ENCODE results near the gene ADARB1. TPM values are rescaled to one million over a fixed set of nuclear protein-coding genes. Genes with fewer than 3 reads are reported as not detected.

ADARB1 gene
- total RNA-seq, 2 experiments from 2014 or later = 6.6 to 20.5 TPM

DNA sequence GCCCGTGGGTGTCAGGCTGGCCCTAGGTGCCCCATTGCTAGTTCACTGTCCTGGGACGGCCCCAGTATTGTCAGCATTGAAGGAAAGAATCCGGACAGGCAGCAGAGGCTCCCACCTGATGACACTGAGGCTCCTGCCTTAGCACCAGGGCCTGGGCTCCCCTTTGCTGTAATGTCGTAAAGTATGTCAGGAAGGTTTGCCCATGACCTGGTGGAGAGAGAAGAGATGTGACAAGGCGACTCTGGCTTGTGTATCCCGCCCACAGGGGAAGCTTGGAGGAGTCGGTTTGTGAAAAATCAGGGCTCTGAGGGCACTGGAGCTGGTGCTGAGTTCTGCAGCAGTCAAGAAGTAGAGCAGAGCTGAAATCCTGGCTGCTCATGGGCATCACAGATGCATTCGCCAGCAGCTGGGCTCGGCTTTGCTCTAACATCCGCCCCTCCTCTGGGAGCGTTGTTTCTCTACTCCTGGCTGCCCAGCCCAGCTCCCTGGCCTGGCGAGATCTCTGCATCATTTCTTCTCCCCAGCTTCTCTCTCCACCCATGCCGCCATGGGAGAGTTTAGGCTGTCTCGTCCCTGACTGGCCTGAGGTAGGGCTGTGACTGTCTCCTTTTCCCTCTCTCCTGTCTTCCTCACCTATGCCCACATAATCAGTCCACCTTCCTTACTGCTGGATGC is 74.1 kb downstream of the ADARB1 start:
- H3K4me3 ChIP-seq (ENCODE audit: low read depth, low read length, poor library complexity, severe bottlenecking) = no peak overlapping the region
- H3K79me2 ChIP-seq (ENCODE audit: insufficient read depth, low read depth, low read length) = no peaks in the 10 kb centered on the region
- ChIA-PET POLR2A (no interaction called here), CTCF (ENCODE audit: unreplicated experiment) (no interaction called here)
- peaks cover 15% of the 10 kb centered on the region for H3K4me1 ChIP-seq (ENCODE audit: insufficient read depth, low read length, poor library complexity, severe bottlenecking)
- H2AFZ ChIP-seq (ENCODE audit: low read length) = no peak overlapping the region
- no peaks in the 10 kb centered on the region for H4K20me1 ChIP-seq (ENCODE audit: insufficient read depth, low read length)
- no peak overlapping the region for H3K27ac ChIP-seq (ENCODE audit: low read depth, low read length, poor library complexity, severe bottlenecking)
- intact Hi-C loops (cut with micrococcal nuclease; ENCODE audit: unreplicated experiment) = no loop called here
- no peaks in the 10 kb centered on the region for H3K9me2 ChIP-seq (ENCODE audit: insufficient read depth, low read length)
- H3K4me2 ChIP-seq (ENCODE audit: low read length) = no peak overlapping the region
- H3K36me3 ChIP-seq (ENCODE audit: insufficient read depth, low read length) = no peaks in the 10 kb centered on the region
- TF ChIP-seq, protein P1, sequence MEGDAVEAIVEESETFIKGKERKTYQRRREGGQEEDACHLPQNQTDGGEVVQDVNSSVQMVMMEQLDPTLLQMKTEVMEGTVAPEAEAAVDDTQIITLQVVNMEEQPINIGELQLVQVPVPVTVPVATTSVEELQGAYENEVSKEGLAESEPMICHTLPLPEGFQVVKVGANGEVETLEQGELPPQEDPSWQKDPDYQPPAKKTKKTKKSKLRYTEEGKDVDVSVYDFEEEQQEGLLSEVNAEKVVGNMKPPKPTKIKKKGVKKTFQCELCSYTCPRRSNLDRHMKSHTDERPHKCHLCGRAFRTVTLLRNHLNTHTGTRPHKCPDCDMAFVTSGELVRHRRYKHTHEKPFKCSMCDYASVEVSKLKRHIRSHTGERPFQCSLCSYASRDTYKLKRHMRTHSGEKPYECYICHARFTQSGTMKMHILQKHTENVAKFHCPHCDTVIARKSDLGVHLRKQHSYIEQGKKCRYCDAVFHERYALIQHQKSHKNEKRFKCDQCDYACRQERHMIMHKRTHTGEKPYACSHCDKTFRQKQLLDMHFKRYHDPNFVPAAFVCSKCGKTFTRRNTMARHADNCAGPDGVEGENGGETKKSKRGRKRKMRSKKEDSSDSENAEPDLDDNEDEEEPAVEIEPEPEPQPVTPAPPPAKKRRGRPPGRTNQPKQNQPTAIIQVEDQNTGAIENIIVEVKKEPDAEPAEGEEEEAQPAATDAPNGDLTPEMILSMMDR (conservative IDR thresholded peaks at IDR 0.05; ENCODE audit: low read length) = no peak
- TF ChIP-seq EZH2phosphoT487 (IDR thresholded peaks at IDR 0.05; ENCODE audit: borderline replicate concordance, low read depth, low read length) = no peak
- no TSS peak for BruUV-seq (replicated peaks)
- H3K9me3 ChIP-seq (ENCODE audit: low read length) = no peaks in the 10 kb centered on the region
- DNase-seq (ENCODE audit: low spot score) = no peak

DNA sequence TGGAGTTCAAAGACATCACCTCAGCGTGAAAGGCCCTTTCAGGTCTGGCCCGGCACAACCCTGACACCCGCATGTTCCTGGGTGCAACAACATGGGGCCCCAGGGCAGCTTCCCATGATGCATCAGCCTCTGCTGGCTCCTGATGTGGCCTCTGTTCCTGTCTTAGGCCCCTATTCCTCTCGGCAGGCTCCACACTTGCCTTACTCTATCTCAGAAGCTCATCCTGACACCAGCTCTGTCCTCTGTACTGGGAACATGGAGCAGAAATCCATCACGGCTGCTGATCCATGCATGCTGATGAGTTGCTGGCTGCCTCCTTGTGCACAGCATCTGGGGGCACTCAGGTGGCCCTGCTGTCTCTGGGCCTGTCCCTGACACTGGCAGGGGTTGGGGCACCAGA is 74.6 kb downstream of the ADARB1 start:
- intact Hi-C loops (cut with micrococcal nuclease; ENCODE audit: unreplicated experiment) = no loop called here
- Histone ChIP-seq H3K9me2 (ENCODE audit: insufficient read depth, low read length) (no peaks in the 10 kb centered on the region), H3K4me3 (ENCODE audit: low read depth, low read length, poor library complexity, severe bottlenecking) (no peak overlapping the region), H4K20me1 (ENCODE audit: insufficient read depth, low read length) (no peaks in the 10 kb centered on the region), H3K4me2 (ENCODE audit: low read length) (no peak overlapping the region), H2AFZ (ENCODE audit: low read length) (no peak overlapping the region), H3K4me1 (ENCODE audit: insufficient read depth, low read length, poor library complexity, severe bottlenecking) (peaks cover 21% of the 10 kb centered on the region), H3K9me3 (ENCODE audit: low read length) (no peaks in the 10 kb centered on the region), H3K79me2 (ENCODE audit: insufficient read depth, low read depth, low read length) (no peaks in the 10 kb centered on the region), H3K27ac (ENCODE audit: low read depth, low read length, poor library complexity, severe bottlenecking) (no peak overlapping the region), H3K36me3 (ENCODE audit: insufficient read depth, low read length) (no peaks in the 10 kb centered on the region)
- TF ChIP-seq, protein P1 (conservative IDR thresholded peaks at IDR 0.05; ENCODE audit: low read length) = no peak
- TF ChIP-seq EZH2phosphoT487 (IDR thresholded peaks at IDR 0.05; ENCODE audit: borderline replicate concordance, low read depth, low read length) = no peak
- BruUV-seq (replicated peaks) = no TSS peak
- CTCF ChIA-PET (ENCODE audit: unreplicated experiment) = no interaction called here
- no peak for DNase-seq (ENCODE audit: low spot score)
- POLR2A ChIA-PET = no interaction called here

DNA sequence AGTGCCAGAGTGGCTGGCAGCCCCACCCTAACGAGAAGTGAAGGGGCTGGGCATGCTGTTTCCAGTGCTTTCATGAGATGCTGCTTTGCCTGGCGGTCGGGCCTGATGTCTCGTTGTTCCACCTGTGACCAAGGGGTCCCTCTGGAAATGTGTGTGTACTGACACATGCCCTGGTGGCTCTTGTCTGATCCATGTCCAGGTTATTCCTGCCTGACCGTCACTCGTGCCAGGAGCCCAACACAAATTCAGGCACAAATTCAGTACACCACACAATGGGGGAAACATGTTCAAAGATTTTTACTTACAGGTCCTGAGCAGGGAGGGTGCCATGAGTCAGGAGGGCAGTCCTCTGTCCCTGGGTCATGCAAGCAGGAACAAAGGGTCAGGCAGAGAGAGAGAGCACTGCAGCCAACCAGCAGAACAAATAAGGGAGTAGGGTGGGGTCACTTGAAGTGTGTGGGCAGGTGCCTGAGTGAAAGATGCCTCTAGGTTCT is 76.3 kb downstream of the ADARB1 start:
- H3K79me2 ChIP-seq (ENCODE audit: insufficient read depth, low read depth, low read length) = no peaks in the 10 kb centered on the region
- no peaks in the 10 kb centered on the region for H3K9me3 ChIP-seq (ENCODE audit: low read length)
- ChIA-PET CTCF (ENCODE audit: unreplicated experiment) (no interaction called here), POLR2A (no interaction called here)
- intact Hi-C loops (cut with micrococcal nuclease; ENCODE audit: unreplicated experiment) = loop anchor here (5.0 kb wide), 1 partner anchor 77 kb away; no protein-coding TSS in a partner anchor
- no peaks in the 10 kb centered on the region for H3K36me3 ChIP-seq (ENCODE audit: insufficient read depth, low read length)
- no peak for TF ChIP-seq EZH2phosphoT487 (IDR thresholded peaks at IDR 0.05; ENCODE audit: borderline replicate concordance, low read depth, low read length)
- TF ChIP-seq, protein P1 (conservative IDR thresholded peaks at IDR 0.05; ENCODE audit: low read length) = no peak
- no peak overlapping the region for H3K4me2 ChIP-seq (ENCODE audit: low read length)
- H3K4me1 ChIP-seq (ENCODE audit: insufficient read depth, low read length, poor library complexity, severe bottlenecking) = peaks cover 21% of the 10 kb centered on the region
- no peaks in the 10 kb centered on the region for H3K9me2 ChIP-seq (ENCODE audit: insufficient read depth, low read length)
- no peak overlapping the region for H3K27ac ChIP-seq (ENCODE audit: low read depth, low read length, poor library complexity, severe bottlenecking)
- no TSS peak for BruUV-seq (replicated peaks)
- no peak overlapping the region for H2AFZ ChIP-seq (ENCODE audit: low read length)
- no peaks in the 10 kb centered on the region for H4K20me1 ChIP-seq (ENCODE audit: insufficient read depth, low read length)
- no peak overlapping the region for H3K4me3 ChIP-seq (ENCODE audit: low read depth, low read length, poor library complexity, severe bottlenecking)
- DNase-seq (ENCODE audit: low spot score) = no peak

Measured in OCI-LY7 (cell line).